ENCODE data around the gene ARID1A.

The ARID1A gene

DNA sequence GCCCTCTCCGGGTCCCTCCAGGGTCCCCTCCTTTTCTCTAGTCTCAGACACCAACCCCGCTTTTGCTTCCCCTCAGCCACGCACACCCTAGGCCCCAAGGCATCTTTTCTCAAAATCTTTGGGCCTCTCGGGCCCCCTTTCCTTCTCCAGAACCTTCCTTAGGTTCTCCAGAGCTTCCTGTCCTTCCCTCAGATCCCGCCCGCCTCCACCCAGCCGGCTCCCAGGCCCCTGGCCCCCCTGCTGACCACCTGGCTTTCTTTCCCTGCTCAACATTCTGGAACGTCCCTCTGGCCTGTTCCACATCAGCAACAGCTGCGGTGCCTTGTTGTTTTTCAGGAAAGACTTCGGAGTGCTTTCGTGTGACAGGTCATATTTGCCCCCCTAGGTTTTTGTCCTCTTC is 131.8 kb downstream of the ARID1A start:
- DNase-seq (ENCODE audit: low spot score), result no peak

DNA sequence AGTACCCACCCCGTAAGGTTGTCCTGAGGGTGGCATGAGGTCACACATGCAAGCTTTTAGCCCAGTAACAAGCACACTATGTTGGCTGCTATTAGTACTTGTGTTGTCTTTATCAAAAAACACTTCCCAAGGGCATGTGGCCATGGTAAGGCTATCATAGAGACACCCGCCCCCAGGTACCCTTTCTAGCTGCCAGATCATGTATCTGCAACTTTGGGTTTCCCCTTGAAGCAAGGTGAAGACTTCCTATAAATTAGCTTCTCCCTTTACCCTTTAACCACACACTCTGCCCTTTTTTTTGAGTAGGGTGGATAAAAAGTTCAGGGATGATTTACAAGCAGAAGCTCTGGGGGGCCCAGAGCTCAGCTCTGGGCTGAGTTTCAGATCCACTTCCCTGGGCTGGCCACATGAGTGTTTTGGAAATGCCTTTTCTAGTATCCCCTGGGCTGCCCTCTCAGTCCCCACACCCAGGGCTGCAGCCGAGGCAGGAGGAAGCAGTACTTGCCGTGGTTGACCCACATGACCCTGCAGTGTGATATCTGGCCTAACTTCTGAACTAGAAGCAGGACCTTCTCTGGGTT is 132.7 kb downstream of the ARID1A start:
- DNase-seq (ENCODE audit: low spot score), result no peak

- no peak for DNase-seq (ENCODE audit: low spot score)
These were observed 133.5 kb downstream of the ARID1A start for GRCh38 chr1:26829184-26829911.

DNA sequence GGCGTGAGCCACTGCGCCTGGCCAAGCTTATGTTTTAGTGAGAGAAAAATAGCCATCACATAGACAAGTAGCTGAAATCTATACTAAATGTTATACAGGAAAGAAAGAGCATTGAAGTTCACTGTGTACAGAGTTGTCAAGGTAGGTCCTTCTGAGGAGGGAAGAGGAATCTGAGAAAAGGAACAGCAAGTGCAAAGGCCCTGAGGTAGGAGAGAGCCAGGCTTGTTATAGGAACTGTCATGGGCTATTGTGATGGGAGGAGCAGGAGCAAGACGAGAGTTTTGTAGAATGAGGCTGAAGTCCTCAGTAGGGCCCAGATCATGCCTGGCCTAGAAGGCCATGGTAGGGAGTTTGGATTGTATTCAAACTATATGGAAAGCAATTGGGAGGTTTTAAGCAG is 135.2 kb downstream of the ARID1A start:
- DNase-seq (ENCODE audit: low spot score), result no peak
